CD4-positive, alpha-beta T cell treated with Interleukin-10 for 1 hour (primary cell): ENCODE results near the gene HES4.
"Not testable (repeated sequence)": the region's sequence is repeated elsewhere in the genome, so short reads cannot be mapped to it uniquely, and the experiment has no call there.

Source experiments
- DNase-seq: peaks from one replicate; pipeline ENCODE4 v3.0.0-alpha.2; 2020

HES4 gene

GRCh38 chr1:1017397-1018320 lies 17.8 kb upstream of the HES4 start:
- DNase-seq: not testable (repeated sequence)

GRCh38 chr1:1014799-1015681 lies 15.1 kb upstream of the HES4 start:
- DNase-seq: no peak

- DNase-seq: peak; percentile 48
Observed at GRCh38 chr1:1013922-1014648, 14.2 kb upstream of the HES4 start.

- peak; percentile 91 for DNase-seq
Observed at GRCh38 chr1:1013105-1013921, 13.4 kb upstream of the HES4 start, which contains the start of gene ISG15. TSS of gene ISG15 (plus strand) at chr1:1013497. CDS start at chr1:1013574, 77 bp downstream.

- DNase-seq: not testable (repeated sequence)
Observed at GRCh38 chr1:1012736-1013104, 12.8 kb upstream of the HES4 start.

GRCh38 chr1:1011396-1011949 lies 11.6 kb upstream of the HES4 start:
- no peak for DNase-seq

- DNase-seq: not testable (repeated sequence)
Observed at GRCh38 chr1:1010131-1010530, 10.2 kb upstream of the HES4 start.

GRCh38 chr1:1006305-1007159 lies 6.6 kb upstream of the HES4 start:
- no peak for DNase-seq

- DNase-seq: no peak
Observed at GRCh38 chr1:1005774-1006304, 5.9 kb upstream of the HES4 start.

GRCh38 chr1:1004780-1005697 lies 5.1 kb upstream of the HES4 start:
- DNase-seq: no peak

GRCh38 chr1:1004420-1004779 lies 4.5 kb upstream of the HES4 start:
- DNase-seq: no peak

- DNase-seq: no peak
Observed at GRCh38 chr1:1003618-1004419, 3.9 kb upstream of the HES4 start.

GRCh38 chr1:1001057-1001783 lies 1.3 kb upstream of the HES4 start:
- DNase-seq: no peak

- DNase-seq: peak; percentile 76
Observed at GRCh38 chr1:1000357-1001056, 610 bp upstream of the HES4 start.

- no peak for DNase-seq
Observed at GRCh38 chr1:998995-999724, 737 bp downstream of the HES4 start.

GRCh38 chr1:998745-998994 lies 1.2 kb downstream of the HES4 start:
- no peak for DNase-seq
